HEK293 (cell line): ENCODE data around the gene TRIM9.

Experiments
- KLF10 ChIP-seq: fragments of 450-650 bp; IDR thresholded peaks from 2 replicates; pipeline ENCODE4 v1.5.1; 2018; ENCODE audit warnings: missing biosample characterization, mild to moderate bottlenecking, missing genetic modification characterization
- RBAK ChIP-seq: fragments of 450-650 bp; formaldehyde crosslinking; IDR thresholded peaks from 2 replicates; pipeline ENCODE4 v1.5.1; 2016; ENCODE audit warnings: missing biosample characterization, missing genetic modification characterization
- REPIN1 ChIP-seq: fragments of 450-650 bp; formaldehyde crosslinking; IDR thresholded peaks from 2 replicates; pipeline ENCODE4 v1.5.1; 2017; ENCODE audit warnings: missing biosample characterization, missing genetic modification characterization, low read depth
- SP3 ChIP-seq: fragments of 450-650 bp; formaldehyde crosslinking; IDR thresholded peaks from 2 replicates; pipeline ENCODE4 v1.5.1; 2016; ENCODE audit warnings: missing biosample characterization, missing genetic modification characterization
- YY1 ChIP-seq: fragments of 450-650 bp; formaldehyde crosslinking; IDR thresholded peaks from 2 replicates; pipeline ENCODE4 v1.5.1; 2018; ENCODE audit warnings: missing biosample characterization, missing genetic modification characterization
- ZBTB48 ChIP-seq: fragments of 450-650 bp; formaldehyde crosslinking; IDR thresholded peaks from 2 replicates; pipeline ENCODE4 v1.5.1; 2016; ENCODE audit warnings: missing biosample characterization, missing genetic modification characterization
- ZFHX2 ChIP-seq: fragments of 450-650 bp; formaldehyde crosslinking; conservative IDR thresholded peaks from 2 replicates; pipeline ENCODE4 v1.5.1; 2016; ENCODE audit warnings: missing biosample characterization, missing genetic modification characterization
- ZFP37 ChIP-seq: fragments of 450-650 bp; formaldehyde crosslinking; IDR thresholded peaks from 2 replicates; pipeline ENCODE4 v1.5.1; 2016; ENCODE audit warnings: missing biosample characterization, missing genetic modification characterization
- ZNF114 ChIP-seq: fragments of 450-650 bp; formaldehyde crosslinking; IDR thresholded peaks from 2 replicates; pipeline ENCODE4 v1.5.0; 2017; ENCODE audit warnings: missing biosample characterization, missing genetic modification characterization
- ZNF121 ChIP-seq: fragments of 450-650 bp; formaldehyde crosslinking; IDR thresholded peaks from 2 replicates; pipeline ENCODE4 v1.5.1; 2016; ENCODE audit warnings: missing biosample characterization, missing genetic modification characterization
- ZNF221 ChIP-seq: fragments of 450-650 bp; formaldehyde crosslinking; IDR thresholded peaks from 2 replicates; pipeline ENCODE4 v1.5.1; 2017; ENCODE audit warnings: missing biosample characterization, missing genetic modification characterization, borderline replicate concordance
- ZNF335 ChIP-seq: fragments of 450-650 bp; formaldehyde crosslinking; conservative IDR thresholded peaks from 2 replicates; pipeline ENCODE4 v1.5.1; 2016; ENCODE audit warnings: missing biosample characterization, missing genetic modification characterization
- ZNF341 ChIP-seq: fragments of 450-650 bp; formaldehyde crosslinking; IDR thresholded peaks from 2 replicates; pipeline ENCODE4; 2016; ENCODE audit warnings: low read depth, missing biosample characterization, missing genetic modification characterization
- ZNF391 ChIP-seq: fragments of 450-650 bp; formaldehyde crosslinking; IDR thresholded peaks from 2 replicates; pipeline ENCODE4 v1.5.1; 2016; ENCODE audit warnings: low read depth, missing biosample characterization, missing genetic modification characterization, borderline replicate concordance
- ZNF514 ChIP-seq: fragments of 450-650 bp; formaldehyde crosslinking; IDR thresholded peaks from 2 replicates; pipeline ENCODE4 v1.5.1; 2016; ENCODE audit warnings: missing biosample characterization, missing genetic modification characterization
- ZNF530 ChIP-seq: fragments of 450-650 bp; formaldehyde crosslinking; IDR thresholded peaks from 2 replicates; pipeline ENCODE4 v1.5.1; 2016; ENCODE audit warnings: low read depth, missing biosample characterization, missing genetic modification characterization
- ZNF548 ChIP-seq: fragments of 450-650 bp; formaldehyde crosslinking; IDR thresholded peaks from 2 replicates; pipeline ENCODE4 v1.5.1; 2016; ENCODE audit warnings: missing biosample characterization, missing genetic modification characterization
- ZNF561 ChIP-seq: fragments of 450-650 bp; IDR thresholded peaks from 2 replicates; pipeline ENCODE4 v1.5.1; 2018; ENCODE audit warnings: missing biosample characterization, missing genetic modification characterization, borderline replicate concordance
- ZNF623 ChIP-seq: fragments of 450-650 bp; formaldehyde crosslinking; IDR thresholded peaks from 2 replicates; pipeline ENCODE4 v1.5.1; 2016; ENCODE audit warnings: missing biosample characterization, missing genetic modification characterization
- ZNF658 ChIP-seq: fragments of 450-650 bp; formaldehyde crosslinking; IDR thresholded peaks from 2 replicates; pipeline ENCODE4; 2016; ENCODE audit warnings: missing biosample characterization, missing genetic modification characterization
- ZNF785 ChIP-seq: fragments of 450-650 bp; formaldehyde crosslinking; IDR thresholded peaks from 2 replicates; pipeline ENCODE4 v1.5.1; 2016; ENCODE audit warnings: missing biosample characterization, missing genetic modification characterization
- ZNF791 ChIP-seq: fragments of 450-650 bp; formaldehyde crosslinking; IDR thresholded peaks from 2 replicates; pipeline ENCODE4 v1.5.1; 2016; ENCODE audit warnings: missing biosample characterization, missing genetic modification characterization
- ZSCAN16 ChIP-seq: fragments of 450-650 bp; formaldehyde crosslinking; IDR thresholded peaks from 2 replicates; pipeline ENCODE4 v1.5.1; 2016; ENCODE audit warnings: missing biosample characterization, missing genetic modification characterization
- ZSCAN23 ChIP-seq: fragments of 450-650 bp; formaldehyde crosslinking; IDR thresholded peaks from 2 replicates; pipeline ENCODE4 v1.5.1; 2016; ENCODE audit warnings: missing biosample characterization, missing genetic modification characterization
- ZXDB ChIP-seq: fragments of 450-650 bp; formaldehyde crosslinking; IDR thresholded peaks from 2 replicates; pipeline ENCODE4 v1.5.1; 2016; ENCODE audit warnings: missing biosample characterization, missing genetic modification characterization
- TF ChIP-seq, protein P1 (sequence below): fragments of 450-650 bp; IDR thresholded peaks from 2 replicates; pipeline ENCODE4 v1.5.1; 2018; ENCODE audit warnings: missing biosample characterization, mild to moderate bottlenecking, missing genetic modification characterization
- TF ChIP-seq, protein P2 (sequence below): fragments of 450-650 bp; formaldehyde crosslinking; IDR thresholded peaks from 2 replicates; pipeline ENCODE4 v1.5.1; 2017; ENCODE audit warnings: missing biosample characterization, missing genetic modification characterization
- TF ChIP-seq, protein P3 (sequence below): fragments of 450-650 bp; formaldehyde crosslinking; IDR thresholded peaks from 2 replicates; pipeline ENCODE4 v1.5.1; 2016; ENCODE audit warnings: missing biosample characterization, missing genetic modification characterization, low read depth
- TF ChIP-seq, protein P4 (sequence below): IDR thresholded peaks from 2 replicates; pipeline ENCODE4 v1.6.1; 2011; ENCODE audit warnings: mild to moderate bottlenecking, low read depth, low read length, borderline replicate concordance
- TF ChIP-seq, protein P5 (sequence below): fragments of 450-650 bp; formaldehyde crosslinking; IDR thresholded peaks from 2 replicates; pipeline ENCODE4 v1.5.1; 2017; ENCODE audit warnings: missing biosample characterization, missing genetic modification characterization

Gene TRIM9

DNA sequence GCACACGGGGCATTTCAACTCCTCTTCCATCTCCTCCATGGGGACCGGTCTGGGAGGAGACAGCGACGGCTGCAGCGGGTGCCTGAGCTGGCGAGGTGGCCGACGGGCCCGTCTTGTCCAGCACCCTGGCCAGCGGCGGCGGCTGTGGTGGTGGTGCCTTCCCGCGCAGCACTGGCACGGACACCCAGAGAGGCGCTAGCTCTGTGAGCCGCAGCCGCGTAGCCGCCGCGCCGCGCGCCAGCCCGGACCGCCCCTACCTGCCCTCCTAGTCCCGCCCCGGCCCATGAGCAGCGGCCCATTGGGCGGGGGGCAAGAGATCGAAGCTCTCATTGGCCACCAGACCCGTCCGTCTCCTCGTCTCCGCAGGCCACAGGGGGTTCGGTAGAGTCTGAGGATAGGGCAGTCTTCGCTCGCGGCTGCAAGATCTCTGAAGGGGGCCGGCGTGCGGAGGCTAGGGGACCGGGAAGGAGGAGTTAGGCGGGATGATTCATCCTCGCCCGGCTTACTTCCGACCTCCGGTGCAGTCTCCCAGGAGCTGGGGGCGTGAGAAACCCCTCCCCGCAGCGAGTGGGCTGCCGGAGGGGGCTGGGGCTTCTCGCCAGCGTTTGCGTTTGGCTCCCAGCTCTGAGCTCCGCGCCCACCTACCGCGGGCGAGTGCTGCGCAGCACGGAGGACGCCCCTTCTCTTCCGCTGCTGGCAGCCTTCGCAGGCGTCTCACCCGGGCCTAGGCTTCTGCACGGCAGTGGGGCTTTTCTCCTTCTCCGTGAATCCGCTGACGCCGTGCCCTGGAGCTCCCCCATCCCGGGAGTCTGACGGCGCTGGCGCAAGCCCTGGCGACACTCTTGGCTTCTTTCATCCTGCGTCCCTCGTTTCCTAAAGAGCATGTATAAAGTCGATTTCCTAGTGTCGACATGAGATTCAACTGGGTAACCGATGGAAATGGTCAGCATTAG, at the start of gene TRIM9 (continued):
- TF ChIP-seq, protein P1, sequence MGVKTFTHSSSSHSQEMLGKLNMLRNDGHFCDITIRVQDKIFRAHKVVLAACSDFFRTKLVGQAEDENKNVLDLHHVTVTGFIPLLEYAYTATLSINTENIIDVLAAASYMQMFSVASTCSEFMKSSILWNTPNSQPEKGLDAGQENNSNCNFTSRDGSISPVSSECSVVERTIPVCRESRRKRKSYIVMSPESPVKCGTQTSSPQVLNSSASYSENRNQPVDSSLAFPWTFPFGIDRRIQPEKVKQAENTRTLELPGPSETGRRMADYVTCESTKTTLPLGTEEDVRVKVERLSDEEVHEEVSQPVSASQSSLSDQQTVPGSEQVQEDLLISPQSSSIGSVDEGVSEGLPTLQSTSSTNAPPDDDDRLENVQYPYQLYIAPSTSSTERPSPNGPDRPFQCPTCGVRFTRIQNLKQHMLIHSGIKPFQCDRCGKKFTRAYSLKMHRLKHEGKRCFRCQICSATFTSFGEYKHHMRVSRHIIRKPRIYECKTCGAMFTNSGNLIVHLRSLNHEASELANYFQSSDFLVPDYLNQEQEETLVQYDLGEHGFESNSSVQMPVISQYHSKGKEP = no peak
- TF ChIP-seq REPIN1 (tag by site-specific recombination) (no peak), SP3 (peak; percentile 88), RBAK (tag by site-specific recombination) (no peak), ZNF658 (tag by site-specific recombination) (no peak), ZNF121 (tag by site-specific recombination) (no peak), ZSCAN23 (tag by site-specific recombination) (no peak), ZBTB48 (tag by site-specific recombination) (peak; percentile 82), ZNF548 (tag by site-specific recombination) (no peak), ZNF114 (no peak), ZNF623 (no peak), ZNF530 (tag by site-specific recombination) (no peak), KLF10 (peak; percentile 16; the same call in 1 of the 2 replicates), ZSCAN16 (no peak), ZFP37 (tag by site-specific recombination) (peak; percentile 67; the same call in 1 of the 2 replicates), ZNF791 (tag by site-specific recombination) (no peak), ZNF514 (no peak), ZFHX2 (tag by site-specific recombination) (peak; percentile 97), ZNF221 (tag by site-specific recombination) (no peak), ZNF785 (tag by site-specific recombination) (no peak), ZNF561 (no peak), ZXDB (tag by site-specific recombination) (peak; percentile 58), ZNF391 (tag by site-specific recombination) (no peak), YY1 (tag by site-specific recombination) (no peak), ZNF335 (tag by site-specific recombination) (peak; percentile 77), ZNF341 (tag by site-specific recombination) (peak; percentile 33)
- TF ChIP-seq, protein P2, sequence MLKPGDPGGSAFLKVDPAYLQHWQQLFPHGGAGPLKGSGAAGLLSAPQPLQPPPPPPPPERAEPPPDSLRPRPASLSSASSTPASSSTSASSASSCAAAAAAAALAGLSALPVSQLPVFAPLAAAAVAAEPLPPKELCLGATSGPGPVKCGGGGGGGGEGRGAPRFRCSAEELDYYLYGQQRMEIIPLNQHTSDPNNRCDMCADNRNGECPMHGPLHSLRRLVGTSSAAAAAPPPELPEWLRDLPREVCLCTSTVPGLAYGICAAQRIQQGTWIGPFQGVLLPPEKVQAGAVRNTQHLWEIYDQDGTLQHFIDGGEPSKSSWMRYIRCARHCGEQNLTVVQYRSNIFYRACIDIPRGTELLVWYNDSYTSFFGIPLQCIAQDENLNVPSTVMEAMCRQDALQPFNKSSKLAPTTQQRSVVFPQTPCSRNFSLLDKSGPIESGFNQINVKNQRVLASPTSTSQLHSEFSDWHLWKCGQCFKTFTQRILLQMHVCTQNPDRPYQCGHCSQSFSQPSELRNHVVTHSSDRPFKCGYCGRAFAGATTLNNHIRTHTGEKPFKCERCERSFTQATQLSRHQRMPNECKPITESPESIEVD = no peak
- TF ChIP-seq, protein P3, sequence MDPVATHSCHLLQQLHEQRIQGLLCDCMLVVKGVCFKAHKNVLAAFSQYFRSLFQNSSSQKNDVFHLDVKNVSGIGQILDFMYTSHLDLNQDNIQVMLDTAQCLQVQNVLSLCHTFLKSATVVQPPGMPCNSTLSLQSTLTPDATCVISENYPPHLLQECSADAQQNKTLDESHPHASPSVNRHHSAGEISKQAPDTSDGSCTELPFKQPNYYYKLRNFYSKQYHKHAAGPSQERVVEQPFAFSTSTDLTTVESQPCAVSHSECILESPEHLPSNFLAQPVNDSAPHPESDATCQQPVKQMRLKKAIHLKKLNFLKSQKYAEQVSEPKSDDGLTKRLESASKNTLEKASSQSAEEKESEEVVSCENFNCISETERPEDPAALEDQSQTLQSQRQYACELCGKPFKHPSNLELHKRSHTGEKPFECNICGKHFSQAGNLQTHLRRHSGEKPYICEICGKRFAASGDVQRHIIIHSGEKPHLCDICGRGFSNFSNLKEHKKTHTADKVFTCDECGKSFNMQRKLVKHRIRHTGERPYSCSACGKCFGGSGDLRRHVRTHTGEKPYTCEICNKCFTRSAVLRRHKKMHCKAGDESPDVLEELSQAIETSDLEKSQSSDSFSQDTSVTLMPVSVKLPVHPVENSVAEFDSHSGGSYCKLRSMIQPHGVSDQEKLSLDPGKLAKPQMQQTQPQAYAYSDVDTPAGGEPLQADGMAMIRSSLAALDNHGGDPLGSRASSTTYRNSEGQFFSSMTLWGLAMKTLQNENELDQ = no peak
- TF ChIP-seq, protein P4, sequence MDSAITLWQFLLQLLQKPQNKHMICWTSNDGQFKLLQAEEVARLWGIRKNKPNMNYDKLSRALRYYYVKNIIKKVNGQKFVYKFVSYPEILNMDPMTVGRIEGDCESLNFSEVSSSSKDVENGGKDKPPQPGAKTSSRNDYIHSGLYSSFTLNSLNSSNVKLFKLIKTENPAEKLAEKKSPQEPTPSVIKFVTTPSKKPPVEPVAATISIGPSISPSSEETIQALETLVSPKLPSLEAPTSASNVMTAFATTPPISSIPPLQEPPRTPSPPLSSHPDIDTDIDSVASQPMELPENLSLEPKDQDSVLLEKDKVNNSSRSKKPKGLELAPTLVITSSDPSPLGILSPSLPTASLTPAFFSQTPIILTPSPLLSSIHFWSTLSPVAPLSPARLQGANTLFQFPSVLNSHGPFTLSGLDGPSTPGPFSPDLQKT = no peak
- TF ChIP-seq, protein P5, sequence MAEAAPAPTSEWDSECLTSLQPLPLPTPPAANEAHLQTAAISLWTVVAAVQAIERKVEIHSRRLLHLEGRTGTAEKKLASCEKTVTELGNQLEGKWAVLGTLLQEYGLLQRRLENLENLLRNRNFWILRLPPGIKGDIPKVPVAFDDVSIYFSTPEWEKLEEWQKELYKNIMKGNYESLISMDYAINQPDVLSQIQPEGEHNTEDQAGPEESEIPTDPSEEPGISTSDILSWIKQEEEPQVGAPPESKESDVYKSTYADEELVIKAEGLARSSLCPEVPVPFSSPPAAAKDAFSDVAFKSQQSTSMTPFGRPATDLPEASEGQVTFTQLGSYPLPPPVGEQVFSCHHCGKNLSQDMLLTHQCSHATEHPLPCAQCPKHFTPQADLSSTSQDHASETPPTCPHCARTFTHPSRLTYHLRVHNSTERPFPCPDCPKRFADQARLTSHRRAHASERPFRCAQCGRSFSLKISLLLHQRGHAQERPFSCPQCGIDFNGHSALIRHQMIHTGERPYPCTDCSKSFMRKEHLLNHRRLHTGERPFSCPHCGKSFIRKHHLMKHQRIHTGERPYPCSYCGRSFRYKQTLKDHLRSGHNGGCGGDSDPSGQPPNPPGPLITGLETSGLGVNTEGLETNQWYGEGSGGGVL (tag by site-specific recombination) = peak; percentile 39
